Left cardiac atrium (tissue), 4 donors: ENCODE results near the gene B4GALT3. TPM values are rescaled to one million over a fixed set of nuclear protein-coding genes. Genes with fewer than 3 reads are reported as not detected.

Source experiments
- ATAC-seq, 2 donors: fragments of 200-7000 bp; cut with Tn5 transposase; one replicate each; pipeline ENCODE4 v1.9.1; 2020; ENCODE audit warnings: mild to moderate bottlenecking in 2 of 2, moderate library complexity in 2 of 2
- DNase-seq: peaks from one replicate; pipeline ENCODE4 v3.0.0-alpha.2; 2020
- intact Hi-C, 2 donors: fragments of 100-400 bp; cut with DNase I; formaldehyde crosslinking; loops; one replicate each; pipeline versions ENCODE4 v1.14.1 to v1.15.1; 2022 to 2023
- total RNA-seq, 2 donors: library from RNA; stranded (reverse); fragmentation: NEBNext Ultra II Directional; extraction: Animal tissue kit (Norgen Biotek cat#: 25700); gene quantifications; one replicate each; pipeline ENCODE4 v1.2.1, GENCODE V29; 2021
- donor health status: DM: no; HTN: yes; CAD: no.
- donor health status: DM: no; HTN: yes; CAD: no; lungs with severe emphysema.
- donor health status: DM: yes; HTN: yes; CAD: no.
- donor health status: Dilated cardiomyopathy.

B4GALT3 gene
- total RNA-seq, 2 donors from 2014 or later: 19.7 to 25.2 TPM

- DNase-seq (no peak), ATAC-seq (peak in 1 of 2 donors; percentile 3)
- intact Hi-C loops: no loop called here
These were observed 37.1 kb upstream of the B4GALT3 start for GRCh38 chr1:161214369-161214768.

GRCh38 chr1:161209790-161210409 lies 32.6 kb upstream of the B4GALT3 start:
- DNase-seq: peak; percentile 85
- intact Hi-C loops: loop anchor here in 1 of 2 donors (2.0 kb wide), 1 partner anchor 15 kb away; no protein-coding TSS in a partner anchor

DNA sequence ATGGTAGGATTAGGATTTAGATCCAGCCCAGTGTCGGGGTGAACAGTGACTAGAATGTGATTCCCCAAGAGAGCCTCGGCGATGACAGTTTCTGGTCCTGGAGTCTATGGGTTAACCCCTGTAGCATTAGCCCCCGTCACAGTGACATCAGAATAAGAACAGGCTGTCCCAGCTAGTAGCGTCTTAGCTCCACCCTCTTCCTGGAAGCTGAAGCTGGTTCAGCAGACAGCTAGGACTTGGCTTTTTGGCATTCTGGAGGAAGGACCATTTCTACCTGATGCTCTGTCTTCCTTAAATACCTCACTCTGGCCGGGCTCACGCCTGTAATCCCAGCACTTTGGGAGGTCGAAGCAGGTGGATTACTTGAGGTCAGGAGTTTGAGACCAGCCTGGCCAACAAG lies 29.9 kb upstream of the B4GALT3 start:
- peak; percentile 69 to 71 for ATAC-seq
- intact Hi-C loops: no loop called here
- DNase-seq: peak; percentile 79

More at GRCh38 chr1:161209790-161210409, 32.6 kb upstream of the B4GALT3 start:
- peak; percentile 63 to 75 for ATAC-seq

DNA sequence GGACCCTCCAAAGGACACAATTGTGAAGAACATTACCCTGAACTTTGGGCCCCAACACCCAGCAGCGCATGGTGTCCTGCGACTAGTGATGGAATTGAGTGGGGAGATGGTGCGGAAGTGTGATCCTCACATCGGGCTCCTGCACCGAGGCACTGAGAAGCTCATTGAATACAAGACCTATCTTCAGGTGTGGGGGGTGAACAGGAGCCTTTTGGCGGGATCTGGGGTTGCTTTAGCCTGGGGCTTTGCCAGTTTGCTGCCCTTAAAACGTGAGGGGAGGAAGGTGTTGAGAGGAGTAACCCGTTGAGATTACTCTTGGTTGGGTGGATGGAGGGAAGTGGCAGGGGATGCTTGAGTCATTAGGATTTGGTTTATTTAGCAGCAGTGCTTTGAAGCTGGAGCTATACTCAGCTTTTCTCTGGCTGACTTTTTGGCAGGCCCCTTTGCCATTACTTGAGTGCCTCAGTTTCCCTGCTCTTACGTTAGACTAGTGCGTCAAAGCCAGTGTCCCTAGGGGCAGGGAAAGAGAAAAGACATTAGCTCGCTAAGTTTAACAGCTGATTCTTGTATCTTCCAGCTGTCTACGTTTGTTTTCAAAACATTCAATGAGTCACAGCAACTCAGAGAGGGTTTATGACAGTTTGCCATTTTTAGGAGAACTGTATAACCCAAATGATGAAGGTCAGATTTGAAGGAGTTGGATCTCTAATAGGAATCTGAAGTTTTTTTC lies 29.3 kb upstream of the B4GALT3 start:
- DNase-seq: peak; percentile 79
- intact Hi-C loops: no loop called here
- ATAC-seq: peak in 1 of 2 donors; percentile 4

DNA sequence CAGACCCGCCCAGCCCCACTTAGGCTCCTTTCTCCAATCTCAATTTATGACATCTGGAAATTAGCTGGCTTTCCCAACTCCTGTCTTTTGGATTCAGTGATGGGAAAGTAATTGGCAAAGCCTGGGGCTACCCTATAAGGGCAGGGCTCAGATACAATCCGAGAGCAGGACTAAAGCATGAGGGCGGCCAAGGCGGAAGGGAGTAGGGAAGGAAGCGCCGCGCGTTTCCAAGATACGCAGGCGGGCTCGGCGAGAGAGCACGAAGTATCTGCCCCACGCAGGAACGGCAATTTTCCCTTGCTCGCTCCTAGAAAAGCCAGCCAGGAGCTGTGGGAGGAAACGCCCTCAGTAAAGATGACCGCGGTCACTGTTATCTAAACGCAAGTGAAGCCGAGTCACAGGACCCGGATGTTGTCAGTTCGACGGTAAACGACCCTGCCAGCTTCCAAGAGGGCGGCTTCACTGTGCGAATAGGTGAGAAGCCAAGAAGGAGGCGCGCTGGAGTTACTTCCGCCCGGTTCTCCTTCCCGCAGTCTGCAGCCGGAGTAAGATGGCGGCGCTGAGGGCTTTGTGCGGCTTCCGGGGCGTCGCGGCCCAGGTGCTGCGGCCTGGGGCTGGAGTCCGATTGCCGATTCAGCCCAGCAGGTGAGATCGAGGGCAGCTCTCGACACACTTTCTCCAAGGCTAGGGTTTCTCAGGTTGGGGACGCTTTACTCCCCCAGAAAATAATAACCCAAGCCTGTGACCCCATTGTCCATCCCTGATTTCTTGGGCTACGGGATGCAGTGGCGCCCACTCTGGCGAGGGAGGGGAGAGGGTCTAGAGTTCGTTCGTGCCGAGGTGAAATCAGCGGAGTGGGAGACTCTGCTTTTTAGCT lies 24.8 kb upstream of the B4GALT3 start, which contains the start of gene NDUFS2:
Gene NDUFS2, plus strand, starts transcription at position 532 of the 877 bp plus-strand sequence. Its CDS starts 19 bp downstream, at position 551.
- ATAC-seq: peak; percentile 85 to 89
- intact Hi-C loops: no loop called here
- peak; percentile 98 for DNase-seq

GRCh38 chr1:161200992-161201835 lies 23.9 kb upstream of the B4GALT3 start:
- peak; percentile 32 to 42 for ATAC-seq
- intact Hi-C loops: no loop called here
- peak; percentile 83 for DNase-seq

GRCh38 chr1:161200421-161200991 lies 23.2 kb upstream of the B4GALT3 start:
- ATAC-seq (no peak), DNase-seq (peak; percentile 30)
- intact Hi-C loops: no loop called here

GRCh38 chr1:161199506-161200139 lies 22.3 kb upstream of the B4GALT3 start:
- DNase-seq (peak; percentile 58), ATAC-seq (no peak)
- intact Hi-C loops: loop anchor here (10.0 kb wide), 2 partner anchors 175 to 185 kb away; no protein-coding TSS in a partner anchor

GRCh38 chr1:161198897-161199431 lies 21.7 kb upstream of the B4GALT3 start, which contains the start of gene ADAMTS4:
Gene ADAMTS4 (minus strand): TSS chr1:161199054. CDS start chr1:161198627, 427 bp downstream.
- peak; percentile 8 to 31 for ATAC-seq
- intact Hi-C loops: loop anchor here (10.0 kb wide), 2 partner anchors 176 to 186 kb away; no protein-coding TSS in a partner anchor

DNA sequence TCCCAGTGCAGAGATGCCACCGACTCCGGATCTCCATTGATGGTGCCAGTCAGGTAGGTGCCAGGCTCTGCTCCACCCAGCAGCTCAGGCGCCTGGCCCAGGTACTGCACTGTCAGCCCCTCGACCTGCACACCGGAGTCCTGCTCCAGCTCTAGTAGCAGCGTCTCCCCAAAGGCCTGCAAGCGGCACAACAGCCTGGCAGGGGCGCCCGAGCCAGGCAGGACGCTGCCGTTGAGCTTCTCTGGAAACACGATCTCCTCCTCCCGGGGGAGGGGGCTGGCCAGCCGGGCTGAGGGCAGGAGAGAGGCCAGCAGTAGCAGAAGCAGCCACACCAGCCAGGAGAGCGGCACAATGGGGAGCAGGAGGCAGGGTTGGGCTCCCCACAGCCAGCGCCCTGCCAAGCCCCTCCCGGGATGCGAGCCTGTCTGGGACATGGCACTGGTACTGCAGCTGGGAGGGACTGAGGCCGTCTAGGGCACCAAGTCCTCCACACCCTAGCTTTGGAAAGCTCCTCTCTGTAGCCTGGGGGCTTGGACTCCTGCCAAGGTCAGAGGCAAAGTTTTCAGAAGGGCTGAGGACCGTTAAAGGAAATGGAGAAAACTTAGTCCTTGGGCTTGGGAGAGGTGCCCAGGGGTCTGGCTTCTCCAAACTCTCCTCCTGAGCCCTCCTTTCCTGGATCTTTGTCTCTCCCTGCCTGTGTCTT lies 21.0 kb upstream of the B4GALT3 start:
- ATAC-seq: peak; percentile 1 to 8
- intact Hi-C loops: loop anchor here (10.0 kb wide), 2 partner anchors 176 to 186 kb away; no protein-coding TSS in a partner anchor
- DNase-seq: peak; percentile 69

More at GRCh38 chr1:161198897-161199431, 21.7 kb upstream of the B4GALT3 start, which contains the start of gene ADAMTS4:
- peak; percentile 86 for DNase-seq

DNA sequence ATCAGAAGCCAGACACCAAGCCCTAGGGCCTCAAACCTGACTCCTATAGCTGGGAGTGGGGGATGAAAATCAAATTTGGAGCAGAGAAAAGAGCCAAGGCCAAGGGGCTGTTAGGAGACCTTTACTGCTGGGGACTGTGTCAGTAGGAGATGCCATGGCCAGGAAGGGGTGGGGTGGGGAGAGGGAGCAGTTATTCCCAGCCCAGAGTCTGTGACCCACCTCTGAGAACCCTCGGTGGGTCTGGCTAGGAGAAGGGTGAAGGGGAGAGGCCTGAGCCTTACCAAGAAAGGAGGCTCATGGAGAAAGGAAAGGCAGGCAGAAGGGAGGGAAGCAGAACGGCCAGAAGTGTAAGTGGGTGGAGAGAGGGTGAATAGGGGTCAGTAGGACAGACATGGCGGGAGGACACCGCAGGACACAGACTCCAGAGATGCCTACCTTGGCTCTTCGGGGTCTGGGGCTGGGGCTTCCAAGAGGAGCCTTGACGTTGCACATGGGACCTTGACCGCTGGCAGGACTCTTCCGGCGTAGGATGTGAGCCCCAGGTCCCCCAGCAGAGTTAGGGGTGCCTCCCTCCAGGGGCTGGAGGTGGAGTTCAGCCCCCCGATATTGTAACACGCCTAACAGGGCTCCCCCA lies 20.4 kb upstream of the B4GALT3 start:
- DNase-seq: peak; percentile 29

GRCh38 chr1:161196521-161197451 lies 19.5 kb upstream of the B4GALT3 start:
- peak; percentile 55 for DNase-seq
- peak; percentile 6 to 9 for ATAC-seq
- intact Hi-C loops: loop anchor here (10.0 kb wide), 2 partner anchors 178 to 188 kb away; no protein-coding TSS in a partner anchor

More for the DNA sequence above, 20.4 kb upstream of the B4GALT3 start:
- ATAC-seq: no peak
- intact Hi-C loops: loop anchor here (10.0 kb wide), 2 partner anchors 177 to 187 kb away; no protein-coding TSS in a partner anchor

- DNase-seq: peak; percentile 22
- intact Hi-C loops: loop anchor here (10.0 kb wide), 2 partner anchors 179 to 189 kb away; no protein-coding TSS in a partner anchor
- ATAC-seq: no peak
These were observed 18.8 kb upstream of the B4GALT3 start for GRCh38 chr1:161196111-161196510.

GRCh38 chr1:161195171-161195570 lies 17.9 kb upstream of the B4GALT3 start:
- DNase-seq: peak; percentile 17

More at GRCh38 chr1:161195171-161195570, 17.9 kb upstream of the B4GALT3 start:
- ATAC-seq: no peak
- intact Hi-C loops: loop anchor here (10.0 kb wide), 2 partner anchors 180 to 190 kb away; no protein-coding TSS in a partner anchor
